Mesenchymal stem cell (in vitro differentiated cells and primary cell): ENCODE results near the gene HPS4.

ENCODE experiments used
- DNase-seq: peaks from one replicate; pipeline ENCODE4 v3.0.0-alpha.2; 2013
- H2AFZ ChIP-seq: one replicate; pipeline ENCODE4 v1.6.1; 2013; ENCODE audit warnings: low read depth, mild to moderate bottlenecking, control low read depth, inconsistent platforms, low read length, moderate library complexity
- H2AK5ac ChIP-seq: 2 replicates; pipeline ENCODE4 v1.6.1; 2013; ENCODE audit warnings: low read length, moderate library complexity, mild to moderate bottlenecking, inconsistent platforms; ENCODE audit not compliant: severe bottlenecking
- H2BK120ac ChIP-seq: one replicate; pipeline ENCODE4 v1.6.1; 2013; ENCODE audit warnings: low read depth, mild to moderate bottlenecking, inconsistent platforms, low read length, moderate library complexity
- H2BK12ac ChIP-seq, 2 experiments: one replicate each; pipeline ENCODE4 v1.6.1; 2013; ENCODE audit warnings: inconsistent platforms in 2 of 2, low read length in 2 of 2, mild to moderate bottlenecking in 2 of 2, moderate library complexity in 2 of 2, control low read depth in 1 of 2
- H2BK15ac ChIP-seq: one replicate; pipeline ENCODE4 v1.6.1; 2013; ENCODE audit warnings: mild to moderate bottlenecking, low read depth, inconsistent platforms; ENCODE audit not compliant: poor library complexity, severe bottlenecking
- H2BK5ac ChIP-seq: 2 replicates; pipeline ENCODE4 v1.6.1; 2013; ENCODE audit warnings: low read depth, mild to moderate bottlenecking, low read length, control low read depth, inconsistent platforms; ENCODE audit not compliant: poor library complexity, severe bottlenecking
- H3K14ac ChIP-seq, 2 experiments: one replicate each; pipeline ENCODE4 v1.6.1; 2013; ENCODE audit warnings: inconsistent platforms in 2 of 2, low read length in 2 of 2, control low read depth in 1 of 2, mild to moderate bottlenecking in 1 of 2, moderate library complexity in 1 of 2
- H3K18ac ChIP-seq, 2 experiments: one replicate each; pipeline ENCODE4 v1.6.1; 2013; ENCODE audit warnings: inconsistent platforms in 2 of 2, low read length in 2 of 2, control low read depth in 1 of 2, low read depth in 1 of 2, mild to moderate bottlenecking in 1 of 2
- H3K23ac ChIP-seq, 2 experiments: one replicate each; pipeline ENCODE4 v1.6.1; 2013; ENCODE audit warnings: inconsistent platforms in 2 of 2, low read length in 2 of 2, mild to moderate bottlenecking in 2 of 2, moderate library complexity in 2 of 2, control low read depth in 1 of 2
- H3K27ac ChIP-seq: 2 replicates; pipeline ENCODE4 v1.5.1; 2013; ENCODE audit warnings: mild to moderate bottlenecking, moderate library complexity, low read length, control low read depth, inconsistent platforms; ENCODE audit not compliant: poor library complexity, severe bottlenecking
- H3K27me3 ChIP-seq, 2 experiments: 2 replicates each; pipeline versions ENCODE4 v1.6.1 to v1.7.0; 2013; ENCODE audit warnings: low read length in 2 of 2, mild to moderate bottlenecking in 2 of 2, moderate library complexity in 2 of 2, control low read depth in 1 of 2, inconsistent platforms in 1 of 2; ENCODE audit not compliant: control insufficient read depth in 1 of 2, insufficient read depth in 1 of 2
- H3K36me3 ChIP-seq, 2 experiments: 2 replicates each; pipeline versions ENCODE4 v1.6.1 to v1.7.0; 2013; ENCODE audit warnings: low read length in 2 of 2, control low read depth in 1 of 2, inconsistent platforms in 1 of 2, low read depth in 1 of 2, mild to moderate bottlenecking in 1 of 2; ENCODE audit not compliant: insufficient read depth in 2 of 2, control insufficient read depth in 1 of 2
- H3K4ac ChIP-seq, 2 experiments: one replicate each; pipeline ENCODE4 v1.6.1; 2013; ENCODE audit warnings: inconsistent platforms in 2 of 2, low read length in 2 of 2, mild to moderate bottlenecking in 2 of 2, moderate library complexity in 2 of 2, control low read depth in 1 of 2, low read depth in 1 of 2
- H3K4me1 ChIP-seq: 2 replicates; pipeline ENCODE4 v1.6.1; 2013; ENCODE audit warnings: low read depth, low read length, control low read depth; ENCODE audit not compliant: control insufficient read depth, insufficient read depth
- H3K4me2 ChIP-seq: 2 replicates; pipeline ENCODE4 v1.6.1; 2013; ENCODE audit warnings: low read length, mild to moderate bottlenecking, inconsistent platforms; ENCODE audit not compliant: poor library complexity, severe bottlenecking
- H3K4me3 ChIP-seq, 2 experiments: 2 replicates each; pipeline versions ENCODE4 v1.5.1 to v1.7.0; 2013; ENCODE audit warnings: low read length in 2 of 2, mild to moderate bottlenecking in 2 of 2, control low read depth in 1 of 2, low read depth in 1 of 2; ENCODE audit not compliant: insufficient read depth in 1 of 2
- H3K79me1 ChIP-seq: replicated peaks from 2 replicates; pipeline ENCODE4 v1.6.1; 2013; ENCODE audit warnings: mild to moderate bottlenecking, control low read depth, low read length, inconsistent platforms; ENCODE audit not compliant: poor library complexity, severe bottlenecking
- H3K9ac ChIP-seq: 2 replicates; pipeline ENCODE4 v1.7.0; 2013; ENCODE audit warnings: mild to moderate bottlenecking, low read length, moderate library complexity
- H3K9me3 ChIP-seq: 2 replicates; pipeline ENCODE4 v1.7.0; 2013; ENCODE audit warnings: mild to moderate bottlenecking, low read length; ENCODE audit not compliant: control insufficient read depth
- H4K8ac ChIP-seq: one replicate; pipeline ENCODE4 v1.6.1; 2013; ENCODE audit warnings: inconsistent platforms, mild to moderate bottlenecking, low read length, moderate library complexity
- H4K91ac ChIP-seq: one replicate; pipeline ENCODE4 v1.6.1; 2013; ENCODE audit warnings: mild to moderate bottlenecking, low read length, inconsistent platforms
- WGBS: methylation state at CpG from one replicate; pipeline ENCODE4 v1.1.7; 2013; ENCODE audit warnings: mixed read lengths; 5-methylcytosine and 5-hydroxymethylcytosine counted together

The HPS4 gene

GRCh38 chr22:26463688-26464087 is 19.9 kb downstream of the HPS4 start:
- Histone ChIP-seq H3K18ac (no peak overlapping the region), H2BK15ac (no peak overlapping the region), H2BK120ac (no peak overlapping the region), H3K27me3 (no peaks in the 10 kb centered on the region), H3K23ac (no peak overlapping the region), H3K4me2 (no peak overlapping the region), H3K36me3 (peaks cover 51 to 87% of the 10 kb centered on the region in 2 experiments), H2BK5ac (no peak overlapping the region), H2BK12ac (no peak overlapping the region), H2AFZ (no peak overlapping the region), H2AK5ac (no peak overlapping the region), H3K27ac (no peak overlapping the region), H3K9me3 (no peaks in the 10 kb centered on the region), H3K14ac (no peak overlapping the region), H4K8ac (no peak overlapping the region), H3K79me1 (peaks cover 26% of the 10 kb centered on the region), H3K4me1 (peaks cover 5% of the 10 kb centered on the region), H3K9ac (no peak overlapping the region), H3K4ac (no peak overlapping the region), H4K91ac (no peak overlapping the region), H3K4me3 (no peak overlapping the region)
- 94% methylated on average over 9 of the region's 9 CpGs for WGBS
- no peak for DNase-seq

- Histone ChIP-seq H3K4me3 (no peak overlapping the region), H4K8ac (no peak overlapping the region), H3K4ac (no peak overlapping the region), H2BK5ac (no peak overlapping the region), H2BK120ac (no peak overlapping the region), H2AFZ (no peak overlapping the region), H3K23ac (no peak overlapping the region), H3K9ac (no peak overlapping the region), H3K79me1 (peaks cover 26% of the 10 kb centered on the region), H4K91ac (no peak overlapping the region), H3K9me3 (no peaks in the 10 kb centered on the region), H3K14ac (no peak overlapping the region), H2BK15ac (no peak overlapping the region), H3K18ac (no peak overlapping the region), H3K4me1 (peaks cover 4% of the 10 kb centered on the region), H3K4me2 (no peak overlapping the region), H2BK12ac (no peak overlapping the region), H3K27ac (no peak overlapping the region), H3K36me3 (peaks cover 51 to 87% of the 10 kb centered on the region in 2 experiments), H2AK5ac (no peak overlapping the region), H3K27me3 (no peaks in the 10 kb centered on the region)
- 77% methylated on average over 10 of the region's 10 CpGs for WGBS
- DNase-seq = no peak
Observed at GRCh38 chr22:26463101-26463661, 20.4 kb downstream of the HPS4 start.

GRCh38 chr22:26462641-26463040 is 20.9 kb downstream of the HPS4 start:
- H3K27ac ChIP-seq = no peak overlapping the region
- peaks cover 56 to 87% of the 10 kb centered on the region in 2 experiments for H3K36me3 ChIP-seq
- H4K91ac ChIP-seq = no peak overlapping the region
- no peak overlapping the region for H3K18ac ChIP-seq
- H3K4me1 ChIP-seq = peaks cover 4% of the 10 kb centered on the region
- H2AK5ac ChIP-seq = no peak overlapping the region
- H3K27me3 ChIP-seq = no peaks in the 10 kb centered on the region
- no peak overlapping the region for H2BK15ac ChIP-seq
- no peak overlapping the region for H3K4me2 ChIP-seq
- H3K14ac ChIP-seq = no peak overlapping the region
- 84% methylated on average over 3 of the region's 3 CpGs for WGBS
- no peak overlapping the region for H3K4ac ChIP-seq
- no peak overlapping the region for H2AFZ ChIP-seq
- H3K9ac ChIP-seq = no peak overlapping the region
- H3K9me3 ChIP-seq = no peaks in the 10 kb centered on the region
- H4K8ac ChIP-seq = no peak overlapping the region
- no peak overlapping the region for H3K4me3 ChIP-seq
- H3K79me1 ChIP-seq = peaks cover 31% of the 10 kb centered on the region
- no peak overlapping the region for H2BK5ac ChIP-seq
- no peak for DNase-seq
- H3K23ac ChIP-seq = no peak overlapping the region
- no peak overlapping the region for H2BK12ac ChIP-seq
- H2BK120ac ChIP-seq = no peak overlapping the region

- H3K4me1 ChIP-seq = peaks cover 4% of the 10 kb centered on the region
- H2BK15ac ChIP-seq = no peak overlapping the region
- H3K9ac ChIP-seq = no peak overlapping the region
- no peak overlapping the region for H3K18ac ChIP-seq
- no peak overlapping the region for H3K23ac ChIP-seq
- DNase-seq = no peak
- no peak overlapping the region for H3K4me2 ChIP-seq
- H3K14ac ChIP-seq = no peak overlapping the region
- no peak overlapping the region for H3K27ac ChIP-seq
- H3K4ac ChIP-seq = no peak overlapping the region
- H3K79me1 ChIP-seq = peaks cover 33% of the 10 kb centered on the region
- H4K91ac ChIP-seq = no peak overlapping the region
- H3K4me3 ChIP-seq = no peak overlapping the region
- no peaks in the 10 kb centered on the region for H3K9me3 ChIP-seq
- H2BK120ac ChIP-seq = no peak overlapping the region
- H3K36me3 ChIP-seq = peaks cover 61 to 86% of the 10 kb centered on the region in 2 experiments
- H2AK5ac ChIP-seq = no peak overlapping the region
- H2BK12ac ChIP-seq = no peak overlapping the region
- H2BK5ac ChIP-seq = no peak overlapping the region
- no peaks in the 10 kb centered on the region for H3K27me3 ChIP-seq
- WGBS = 100% methylated on average over 4 of the region's 5 CpGs
- H4K8ac ChIP-seq = no peak overlapping the region
- no peak overlapping the region for H2AFZ ChIP-seq
Observed at GRCh38 chr22:26462051-26462450, 21.5 kb downstream of the HPS4 start.
